ENCODE data around the gene TFRC. TPM values are rescaled to one million over a fixed set of nuclear protein-coding genes. Genes with fewer than 3 reads are reported as not detected.

The TFRC gene
- total RNA-seq, 1 experiment from 2014 or later: 336 TPM

GRCh38 chr3:196054661-196055060 is 27.2 kb downstream of the TFRC start:
- Histone ChIP-seq H3K27me3 (replicated peaks; ENCODE audit: insufficient read depth, low read depth, low read length, poor library complexity) (no peaks in the 10 kb centered on the region), H3K27ac (ENCODE audit: low read depth, low read length, poor library complexity, severe bottlenecking) (no peak overlapping the region), H3K36me3 (ENCODE audit: insufficient read depth, low read length, poor library complexity, severe bottlenecking) (peaks cover 97% of the 10 kb centered on the region), H3K4me1 (ENCODE audit: insufficient read depth, low read length, poor library complexity, severe bottlenecking) (no peaks in the 10 kb centered on the region), H3K9me3 (ENCODE audit: low read depth, low read length, poor library complexity, severe bottlenecking) (no peaks in the 10 kb centered on the region), H3K4me3 (ENCODE audit: low read depth, low read length, poor library complexity, severe bottlenecking) (no peak overlapping the region)
- intact Hi-C loops (cut with micrococcal nuclease; ENCODE audit: unreplicated experiment): no loop called here
- DNase-seq (ENCODE audit: low spot score): no peak
- BruUV-seq (replicated peaks): no TSS peak
- ChIA-PET POLR2A (ENCODE audit: low non-redundant PET) (no interaction called here), CTCF (interaction anchor here (0.6 kb wide), 1 partner anchor 52 kb away, joined by 3 read pairs; no protein-coding TSS in a partner anchor)
- TF ChIP-seq EZH2 (IDR thresholded peaks at IDR 0.05; ENCODE audit: borderline replicate concordance, low read depth, low read length, poor library complexity, severe bottlenecking) (no peak), CTCF (conservative IDR thresholded peaks at IDR 0.05; ENCODE audit: low read depth, low read length) (no peak)

GRCh38 chr3:196053487-196053886 is 28.4 kb downstream of the TFRC start:
- POLR2A ChIA-PET (ENCODE audit: low non-redundant PET): no interaction called here
- BruUV-seq (replicated peaks): no TSS peak
- Histone ChIP-seq H3K27me3 (replicated peaks; ENCODE audit: insufficient read depth, low read depth, low read length, poor library complexity) (no peaks in the 10 kb centered on the region), H3K9me3 (ENCODE audit: low read depth, low read length, poor library complexity, severe bottlenecking) (no peaks in the 10 kb centered on the region), H3K4me3 (ENCODE audit: low read depth, low read length, poor library complexity, severe bottlenecking) (no peak overlapping the region), H3K4me1 (ENCODE audit: insufficient read depth, low read length, poor library complexity, severe bottlenecking) (no peaks in the 10 kb centered on the region), H3K27ac (ENCODE audit: low read depth, low read length, poor library complexity, severe bottlenecking) (no peak overlapping the region), H3K36me3 (ENCODE audit: insufficient read depth, low read length, poor library complexity, severe bottlenecking) (peaks cover 99% of the 10 kb centered on the region)
- intact Hi-C loops (cut with micrococcal nuclease; ENCODE audit: unreplicated experiment): no loop called here
- DNase-seq (ENCODE audit: low spot score): no peak
- CTCF ChIA-PET: no interaction called here
- TF ChIP-seq EZH2 (IDR thresholded peaks at IDR 0.05; ENCODE audit: borderline replicate concordance, low read depth, low read length, poor library complexity, severe bottlenecking) (no peak), CTCF (conservative IDR thresholded peaks at IDR 0.05; ENCODE audit: low read depth, low read length) (no peak)

DNA sequence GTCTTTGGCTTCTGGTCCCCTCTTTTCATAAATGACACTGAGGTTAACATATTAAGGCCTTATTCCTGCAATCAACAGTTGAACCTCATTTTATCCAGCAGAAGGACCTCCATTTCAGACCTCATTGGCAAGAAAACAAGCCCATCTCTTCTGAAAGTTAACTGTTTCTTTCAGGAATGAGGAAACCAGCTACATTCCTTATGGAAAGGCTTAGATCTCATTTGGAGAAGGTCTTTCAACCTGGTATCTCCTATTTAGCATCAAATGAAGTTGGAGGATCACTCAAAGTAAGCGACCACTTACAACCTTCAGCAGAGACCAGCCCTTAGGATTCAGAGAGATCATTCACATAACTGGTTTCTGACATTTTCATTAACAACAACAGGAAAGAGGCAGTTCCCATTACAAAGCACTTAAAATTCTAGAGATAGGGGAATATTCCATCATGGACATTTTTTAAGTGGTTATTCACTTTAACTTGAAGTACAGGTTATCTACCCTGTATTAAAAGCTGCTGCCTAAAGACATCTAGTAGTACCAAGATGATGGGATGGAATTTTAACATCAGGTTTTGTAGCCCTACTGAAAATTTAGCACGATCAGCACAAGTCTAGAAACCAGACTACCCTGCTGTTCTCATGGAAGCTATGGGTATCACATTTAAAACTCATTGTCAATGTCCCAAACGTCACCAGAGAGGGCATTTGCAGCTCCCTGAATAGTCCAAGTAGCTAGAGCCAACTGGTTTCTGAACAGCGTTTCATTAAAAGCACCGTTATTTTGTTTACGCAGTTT is 30.4 kb downstream of the TFRC start:
- intact Hi-C loops (cut with micrococcal nuclease; ENCODE audit: unreplicated experiment): no loop called here
- no peak for DNase-seq (ENCODE audit: low spot score)
- Histone ChIP-seq H3K36me3 (ENCODE audit: insufficient read depth, low read length, poor library complexity, severe bottlenecking) (peaks cover 82% of the 10 kb centered on the region), H3K9me3 (ENCODE audit: low read depth, low read length, poor library complexity, severe bottlenecking) (no peaks in the 10 kb centered on the region), H3K27me3 (replicated peaks; ENCODE audit: insufficient read depth, low read depth, low read length, poor library complexity) (no peaks in the 10 kb centered on the region), H3K27ac (ENCODE audit: low read depth, low read length, poor library complexity, severe bottlenecking) (no peak overlapping the region), H3K4me3 (ENCODE audit: low read depth, low read length, poor library complexity, severe bottlenecking) (no peak overlapping the region), H3K4me1 (ENCODE audit: insufficient read depth, low read length, poor library complexity, severe bottlenecking) (no peaks in the 10 kb centered on the region)
- ChIA-PET CTCF (no interaction called here), POLR2A (ENCODE audit: low non-redundant PET) (interaction anchor here (0.6 kb wide), 1 partner anchor 367 kb away, joined by 5 read pairs; no protein-coding TSS in a partner anchor)
- TF ChIP-seq CTCF (conservative IDR thresholded peaks at IDR 0.05; ENCODE audit: low read depth, low read length): no peak
- TF ChIP-seq EZH2 (IDR thresholded peaks at IDR 0.05; ENCODE audit: borderline replicate concordance, low read depth, low read length, poor library complexity, severe bottlenecking): no peak
- BruUV-seq (replicated peaks): no TSS peak

All from A673 (cell line).